ENCODE results near the gene PAK6.
A peak's percentile ranks its signal among the peaks of the same experiment; 100 is the strongest.

The PAK6 gene

GRCh38 chr15:40310001-40310959 is 71.4 kb downstream of the PAK6 start:
- DNase-seq (ENCODE audit: low read depth in 2 of 2), result no peak

GRCh38 chr15:40310993-40311392 is 72.1 kb downstream of the PAK6 start:
- no peak for DNase-seq (ENCODE audit: low read depth in 2 of 2)

GRCh38 chr15:40312370-40313158 is 73.7 kb downstream of the PAK6 start:
- no peak for DNase-seq (ENCODE audit: low read depth in 2 of 2)

GRCh38 chr15:40313531-40314398 is 74.9 kb downstream of the PAK6 start:
- no peak for DNase-seq (ENCODE audit: low read depth in 2 of 2)

- DNase-seq (ENCODE audit: low read depth in 2 of 2), result no peak
Measured at GRCh38 chr15:40314723-40315276, 75.9 kb downstream of the PAK6 start.

GRCh38 chr15:40316931-40317330 is 78.1 kb downstream of the PAK6 start:
- no peak for DNase-seq (ENCODE audit: low read depth in 2 of 2)

GRCh38 chr15:40317580-40317979 is 78.7 kb downstream of the PAK6 start:
- no peak for DNase-seq (ENCODE audit: low read depth in 2 of 2)

- no peak for DNase-seq (ENCODE audit: low read depth in 2 of 2)
Measured at GRCh38 chr15:40320409-40320808, 81.5 kb downstream of the PAK6 start.

- no peak for DNase-seq (ENCODE audit: low read depth in 2 of 2)
Measured at GRCh38 chr15:40320931-40321371, 82.1 kb downstream of the PAK6 start.

- no peak for DNase-seq (ENCODE audit: low read depth in 2 of 2)
Measured at GRCh38 chr15:40322531-40323238, 83.8 kb downstream of the PAK6 start.

- peak; percentile 92 for DNase-seq (ENCODE audit: low read depth in 2 of 2)
Measured at GRCh38 chr15:40323239-40323952, 84.5 kb downstream of the PAK6 start, which contains the start of gene INAFM2. TSS of gene INAFM2 (plus strand) at chr15:40323692. CDS start at chr15:40324056, 364 bp downstream.

GRCh38 chr15:40323953-40324937 is 85.4 kb downstream of the PAK6 start:
- no peak for DNase-seq (ENCODE audit: low read depth in 2 of 2)

- no peak for DNase-seq (ENCODE audit: low read depth in 2 of 2)
Measured at GRCh38 chr15:40325188-40325587, 86.3 kb downstream of the PAK6 start.

- no peak for DNase-seq (ENCODE audit: low read depth in 2 of 2)
Measured at GRCh38 chr15:40325700-40326099, 86.8 kb downstream of the PAK6 start.
